Stomach (tissue), 4 donors: ENCODE data around the gene SLA2.

ENCODE experiments used
- CTCF ChIP-seq, 7 experiments: fragments of 450-650 bp in 4 of 7; fragments of 200-600 bp in 3 of 7; sonication (generic) in 3 of 7; IDR thresholded peaks; one replicate each; pipeline ENCODE4 v1.5.1; 2016 to 2019; ENCODE audit warnings: antibody characterized with exemption in 7 of 7, control low read depth in 2 of 7, mild to moderate bottlenecking in 1 of 7
- POLR2AphosphoS5 ChIP-seq, 3 donors: sonication (generic); formaldehyde crosslinking; IDR thresholded peaks; one replicate each; pipeline ENCODE4 v1.6.1; 2016; ENCODE audit warnings: antibody characterized with exemption in 3 of 3

- TF ChIP-seq CTCF (IDR thresholded peaks at IDR 0.05) (no peak), POLR2AphosphoS5 (IDR thresholded peaks at IDR 0.05) (no peak)
Observed at GRCh38 chr20:36653456-36653855, 7.5 kb upstream of the SLA2 start.
